BLaER1 treated with 17β-estradiol and CSF1 and Interleukin-3, amounts not matched to agents 10 nM and 100 nM (cell line): ENCODE results near the gene CDYL.

Experiments used
- H3K27ac ChIP-seq, 11 experiments: shearing (Covaris generic); formaldehyde crosslinking; 2 replicates each; pipeline ENCODE4 v1.8.1; 2022
- H3K27me3 ChIP-seq, 11 experiments: shearing (Covaris generic); formaldehyde crosslinking; 2 replicates each; pipeline ENCODE4 v1.8.1; 2022
- H3K36me3 ChIP-seq, 11 experiments: shearing (Covaris generic); formaldehyde crosslinking; 2 replicates each; pipeline ENCODE4 v1.8.1; 2022
- H3K4me1 ChIP-seq, 10 experiments: shearing (Covaris generic); formaldehyde crosslinking; 2 replicates each; pipeline ENCODE4 v1.8.1; 2022
- H3K4me2 ChIP-seq, 11 experiments: shearing (Covaris generic); formaldehyde crosslinking; 2 replicates each; pipeline ENCODE4 v1.8.1; 2022
- H3K4me3 ChIP-seq, 10 experiments: shearing (Covaris generic); formaldehyde crosslinking; 2 replicates each; pipeline ENCODE4 v1.8.1; 2022
- H3K9ac ChIP-seq, 11 experiments: shearing (Covaris generic); formaldehyde crosslinking; 2 replicates each; pipeline ENCODE4 v1.8.1; 2022
- H3K9me3 ChIP-seq, 11 experiments: shearing (Covaris generic); formaldehyde crosslinking; replicated peaks in 1 of 11; 2 replicates each; pipeline ENCODE4 v1.8.1; 2022
- H4K20me1 ChIP-seq, 11 experiments: shearing (Covaris generic); formaldehyde crosslinking; 2 replicates each; pipeline ENCODE4 v1.8.1; 2022
- Cebpa-rat ChIP-seq, 11 experiments: shearing (Covaris generic); IDR thresholded peaks; 2 replicates each; pipeline ENCODE4 v1.8.1; 2022

CDYL gene

DNA sequence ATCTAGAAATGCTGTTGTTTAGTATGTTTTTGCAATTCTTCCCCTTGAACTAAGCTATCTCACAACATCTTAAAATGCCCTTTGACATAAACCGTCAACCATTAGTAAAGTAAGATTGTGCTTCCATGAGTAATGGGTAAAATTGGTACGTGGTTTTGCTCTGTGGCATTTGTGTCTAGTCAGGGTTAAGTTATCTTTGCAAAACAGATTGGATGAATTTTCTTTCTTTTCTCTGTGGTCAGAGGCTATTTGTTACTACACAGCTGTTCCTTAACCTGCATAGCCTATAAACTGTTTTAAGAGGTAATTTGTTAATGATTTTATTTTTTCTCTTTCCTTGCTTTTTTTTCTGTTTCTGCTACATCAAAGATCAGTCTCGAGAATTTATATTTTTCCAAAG is 152.2 kb downstream of the CDYL start:
- H3K4me2 ChIP-seq, result peak overlapping the region in 8 of 11 experiments; percentile 5 to 55 (median 14); a peak in 9 of 22 replicates
- TF ChIP-seq Cebpa-rat (IDR thresholded peaks at IDR 0.05), result no peak
- H3K36me3 ChIP-seq, result peaks cover 0 to 10% (median 0%) of the 10 kb centered on the region in 11 experiments; a peak in 4 of 22 replicates
- H3K9me3 ChIP-seq, result peaks cover 0 to 4% (median 0%) of the 10 kb centered on the region in 11 experiments; a peak in 1 of 22 replicates
- H3K4me3 ChIP-seq, result no peak overlapping the region
- H3K4me1 ChIP-seq, result peaks cover 46 to 85% (median 72%) of the 10 kb centered on the region in 10 experiments
- 0 out of 22 replicates have a peak overlapping the region, but pooled peaks of 1 of the 11 experiments have one; percentile 28 for H3K27ac ChIP-seq
- H3K9ac ChIP-seq, result no peak overlapping the region
- H4K20me1 ChIP-seq, result peaks cover 40 to 99% (median 67%) of the 10 kb centered on the region in 11 experiments
- no peaks in the 10 kb centered on the region for H3K27me3 ChIP-seq

DNA sequence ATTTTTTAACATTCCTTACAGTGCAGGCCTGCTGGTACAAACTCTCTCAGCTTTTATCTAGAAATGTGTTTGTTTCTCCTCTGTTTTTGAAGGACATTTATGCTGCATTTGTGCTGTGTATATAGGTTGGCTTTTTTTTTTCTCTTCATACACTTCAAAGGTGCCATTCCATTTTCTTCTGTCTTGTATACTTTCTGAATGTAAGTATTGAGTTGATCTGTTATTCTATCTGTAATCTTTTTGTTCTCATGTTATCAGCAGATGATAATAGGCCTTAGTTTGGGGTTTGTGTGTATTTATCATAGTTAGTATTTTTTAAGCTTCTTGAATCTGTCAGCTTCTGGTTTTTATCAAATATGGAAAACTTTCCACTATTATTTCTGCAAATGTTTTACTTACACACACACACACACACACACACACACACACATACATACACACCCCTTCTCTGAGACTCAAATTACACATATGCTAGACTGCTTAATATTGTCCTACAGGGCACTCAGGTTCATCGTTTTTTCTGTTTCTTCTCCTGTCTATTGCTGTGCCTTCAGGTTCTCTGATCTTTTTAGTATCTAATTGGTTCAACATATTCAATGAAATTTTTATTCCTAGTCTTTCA is 153.0 kb downstream of the CDYL start:
- peaks cover 48 to 100% (median 73%) of the 10 kb centered on the region in 11 experiments for H4K20me1 ChIP-seq
- H3K4me1 ChIP-seq, result peaks cover 48 to 88% (median 75%) of the 10 kb centered on the region in 10 experiments
- H3K4me2 ChIP-seq, result peak overlapping the region in 1 of 11 experiments; percentile 95; a peak in 1 of 22 replicates
- peaks cover 0 to 10% (median 0%) of the 10 kb centered on the region in 11 experiments; a peak in 3 of 22 replicates for H3K36me3 ChIP-seq
- H3K9ac ChIP-seq, result no peak overlapping the region
- H3K27ac ChIP-seq, result no peak overlapping the region
- no peak for TF ChIP-seq Cebpa-rat (IDR thresholded peaks at IDR 0.05)
- H3K27me3 ChIP-seq, result no peaks in the 10 kb centered on the region
- H3K4me3 ChIP-seq, result no peak overlapping the region
- peaks cover 0 to 4% (median 0%) of the 10 kb centered on the region in 11 experiments; a peak in 1 of 22 replicates for H3K9me3 ChIP-seq

DNA sequence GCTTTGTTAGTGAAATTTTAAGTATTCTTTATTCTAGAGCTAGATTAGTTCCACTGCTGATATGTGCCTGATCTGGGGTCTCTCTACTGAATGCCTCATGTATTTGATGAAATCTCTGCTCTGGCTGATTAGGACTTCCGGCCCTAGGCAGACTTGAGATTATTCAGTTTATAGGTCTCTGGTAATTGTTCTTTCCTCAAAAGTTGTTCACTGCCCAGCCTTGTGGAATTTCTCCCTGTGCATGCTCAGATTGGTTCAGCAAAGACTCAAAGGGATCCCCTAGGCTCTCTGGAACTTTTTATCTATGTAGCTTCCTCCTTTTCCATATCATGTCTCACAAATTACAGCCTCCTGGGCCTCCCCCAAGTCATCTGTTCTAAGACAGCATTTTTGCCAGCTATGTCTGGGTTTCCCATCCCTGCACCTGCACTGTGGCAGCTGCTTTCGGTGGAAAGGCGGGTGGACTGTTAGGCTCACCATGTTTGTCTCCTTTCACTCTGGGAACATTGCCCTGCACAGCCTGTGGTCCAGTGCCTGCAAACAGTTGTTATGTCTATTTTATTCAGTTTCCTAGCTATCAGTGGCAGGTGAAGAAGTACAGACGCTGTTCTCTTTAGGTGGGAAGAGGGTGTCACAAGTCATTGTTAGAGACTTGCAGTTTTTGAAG is 154.0 kb downstream of the CDYL start:
- H3K27ac ChIP-seq, result no peak overlapping the region

DNA sequence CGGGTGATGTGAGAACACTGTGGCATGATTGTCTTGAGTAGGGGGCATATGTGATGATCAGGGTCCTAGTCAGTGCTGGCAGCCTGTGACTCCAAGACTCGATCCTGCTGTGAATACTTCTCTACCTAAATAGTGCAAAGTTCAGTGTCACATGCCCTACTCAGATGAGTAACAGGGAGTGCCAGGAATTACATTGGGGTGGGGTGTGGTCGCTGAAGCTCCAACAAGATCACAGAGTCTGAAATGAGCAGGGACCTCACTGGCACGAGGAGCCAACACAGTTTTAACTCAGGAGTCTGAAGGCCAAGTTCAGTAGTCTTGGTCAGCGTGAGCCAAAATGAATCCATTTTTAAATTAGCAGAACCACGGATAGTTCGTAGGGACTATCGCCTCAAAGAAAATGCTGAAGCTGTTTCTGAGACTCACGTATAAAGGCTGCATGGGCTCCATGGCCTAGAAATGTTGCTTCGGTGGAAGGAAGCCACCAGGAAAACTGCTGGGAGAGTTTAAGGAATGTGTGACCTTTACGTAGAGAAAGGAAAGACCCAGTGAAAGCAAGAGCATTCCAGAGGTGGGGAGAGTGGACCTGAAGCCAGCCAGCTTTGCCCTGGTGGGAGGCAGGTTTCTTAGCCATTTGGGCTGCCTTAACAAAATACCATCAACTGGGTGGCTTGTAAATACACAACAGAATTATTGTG is 155.5 kb downstream of the CDYL start:
- Histone ChIP-seq H3K4me2 (peak overlapping the region; percentile 36 to 95 (median 85)), H3K9ac (no peak overlapping the region), H3K4me1 (peaks cover 70 to 91% (median 82%) of the 10 kb centered on the region in 10 experiments), H4K20me1 (peaks cover 55 to 99% (median 76%) of the 10 kb centered on the region in 11 experiments), H3K27ac (peak overlapping the region in 6 of 11 experiments; percentile 3 to 48 (median 27); a peak in 6 of 22 replicates), H3K27me3 (no peaks in the 10 kb centered on the region), H3K36me3 (peaks cover 0 to 10% (median 0%) of the 10 kb centered on the region in 11 experiments; a peak in 2 of 22 replicates), H3K4me3 (no peak overlapping the region), H3K9me3 (0 out of 22 replicates have a peak, but pooled peaks cover 0 to 3% (median 0%) of the 10 kb centered on the region in 11 experiments)
- TF ChIP-seq Cebpa-rat (IDR thresholded peaks at IDR 0.05), result no peak

More for the DNA sequence above, 154.0 kb downstream of the CDYL start:
- peaks cover 55 to 100% (median 74%) of the 10 kb centered on the region in 11 experiments for H4K20me1 ChIP-seq
- peaks cover 54 to 88% (median 77%) of the 10 kb centered on the region in 10 experiments for H3K4me1 ChIP-seq
- 0 out of 22 replicates have a peak, but pooled peaks cover 0 to 3% (median 0%) of the 10 kb centered on the region in 11 experiments for H3K9me3 ChIP-seq
- TF ChIP-seq Cebpa-rat (IDR thresholded peaks at IDR 0.05), result no peak
- no peaks in the 10 kb centered on the region for H3K27me3 ChIP-seq
- H3K9ac ChIP-seq, result no peak overlapping the region
- H3K36me3 ChIP-seq, result peaks cover 0 to 10% (median 0%) of the 10 kb centered on the region in 11 experiments; a peak in 2 of 22 replicates
- peak overlapping the region in 10 of 11 experiments; percentile 6 to 95 (median 19); a peak in 13 of 22 replicates for H3K4me2 ChIP-seq
- H3K4me3 ChIP-seq, result no peak overlapping the region

DNA sequence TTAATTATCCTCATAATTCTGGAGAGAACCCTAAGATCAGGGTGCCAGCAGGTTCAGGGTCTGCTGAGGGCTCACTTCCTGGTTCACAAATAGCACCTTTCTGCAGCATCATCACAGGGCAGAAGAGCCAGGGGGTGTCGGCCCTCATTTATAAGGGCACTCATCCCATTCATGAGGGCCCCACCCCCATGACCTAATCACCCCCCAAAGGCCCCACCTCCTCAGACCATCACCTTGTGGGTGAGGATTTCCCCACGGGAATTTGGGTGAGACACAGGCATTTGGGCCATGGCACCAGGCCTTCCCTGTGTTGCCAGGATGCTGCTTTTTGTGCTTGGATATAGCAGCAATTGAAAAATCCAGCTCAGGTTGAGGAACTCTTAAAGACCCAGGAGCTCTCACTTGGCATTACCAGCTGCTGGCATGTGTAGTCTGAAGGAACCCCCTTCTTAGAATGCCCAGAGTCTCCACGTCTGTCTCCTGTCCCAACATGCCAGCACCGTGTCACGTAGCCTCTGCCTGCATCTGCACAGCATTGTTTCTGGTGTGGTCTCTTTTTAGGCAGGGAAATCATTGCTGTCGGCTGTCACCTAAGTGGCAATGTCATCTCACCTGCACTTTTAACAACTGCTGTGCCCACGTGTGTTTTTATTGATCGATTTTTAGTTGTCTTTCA is 156.2 kb downstream of the CDYL start:
- peak overlapping the region in 6 of 11 experiments; percentile 3 to 48 (median 29); a peak in 6 of 22 replicates for H3K27ac ChIP-seq
- no peaks in the 10 kb centered on the region for H3K27me3 ChIP-seq
- 0 out of 22 replicates have a peak, but pooled peaks cover 0 to 2% (median 0%) of the 10 kb centered on the region in 11 experiments for H3K9me3 ChIP-seq
- no peak overlapping the region for H3K4me3 ChIP-seq
- H3K4me2 ChIP-seq, result peak overlapping the region; percentile 36 to 95 (median 85)
- TF ChIP-seq Cebpa-rat (IDR thresholded peaks at IDR 0.05), result no peak
- peak overlapping the region in 3 of 11 experiments; percentile 5 to 25 (median 11); a peak in 2 of 22 replicates for H3K9ac ChIP-seq
- peaks cover 1 to 14% (median 5%) of the 10 kb centered on the region in 11 experiments; a peak in 21 of 22 replicates for H3K36me3 ChIP-seq
- peaks cover 71 to 92% (median 83%) of the 10 kb centered on the region in 10 experiments for H3K4me1 ChIP-seq
- peaks cover 61 to 99% (median 82%) of the 10 kb centered on the region in 11 experiments for H4K20me1 ChIP-seq

DNA sequence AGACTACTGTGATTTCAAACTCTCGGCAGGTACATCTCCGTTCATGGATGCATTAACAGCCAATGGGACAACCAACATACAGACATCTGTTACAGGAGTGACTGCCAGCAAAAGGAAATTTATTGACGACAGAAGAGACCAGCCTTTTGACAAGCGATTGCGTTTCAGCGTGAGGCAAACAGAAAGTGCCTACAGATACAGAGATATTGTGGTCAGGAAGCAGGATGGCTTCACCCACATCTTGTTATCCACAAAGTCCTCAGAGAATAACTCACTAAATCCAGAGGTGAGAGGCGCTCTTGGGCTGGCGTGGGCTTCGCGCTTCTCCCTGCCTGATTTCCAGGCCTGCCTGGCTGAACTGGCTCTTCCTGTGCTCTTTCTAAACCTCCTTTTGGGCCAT is 159.3 kb downstream of the CDYL start:
- Histone ChIP-seq H3K27me3 (no peaks in the 10 kb centered on the region), H3K9me3 (no peaks in the 10 kb centered on the region), H3K27ac (peak overlapping the region in 9 of 11 experiments; percentile 52 to 78 (median 72); a peak in 19 of 22 replicates), H3K4me3 (peak overlapping the region in 6 of 10 experiments; percentile 5 to 37 (median 14); a peak in 7 of 20 replicates), H3K4me1 (peaks cover 65 to 72% (median 68%) of the 10 kb centered on the region in 10 experiments), H3K4me2 (peak overlapping the region; percentile 75 to 95 (median 85)), H3K9ac (peak overlapping the region in 10 of 11 experiments; percentile 27 to 74 (median 57); a peak in 17 of 22 replicates), H4K20me1 (peaks cover 47 to 84% (median 71%) of the 10 kb centered on the region in 11 experiments), H3K36me3 (peaks cover 26 to 39% (median 33%) of the 10 kb centered on the region in 11 experiments)
- peak in 2 of 11 experiments; percentile 48 to 78; a peak in 2 of 22 replicates for TF ChIP-seq Cebpa-rat (IDR thresholded peaks at IDR 0.05)

DNA sequence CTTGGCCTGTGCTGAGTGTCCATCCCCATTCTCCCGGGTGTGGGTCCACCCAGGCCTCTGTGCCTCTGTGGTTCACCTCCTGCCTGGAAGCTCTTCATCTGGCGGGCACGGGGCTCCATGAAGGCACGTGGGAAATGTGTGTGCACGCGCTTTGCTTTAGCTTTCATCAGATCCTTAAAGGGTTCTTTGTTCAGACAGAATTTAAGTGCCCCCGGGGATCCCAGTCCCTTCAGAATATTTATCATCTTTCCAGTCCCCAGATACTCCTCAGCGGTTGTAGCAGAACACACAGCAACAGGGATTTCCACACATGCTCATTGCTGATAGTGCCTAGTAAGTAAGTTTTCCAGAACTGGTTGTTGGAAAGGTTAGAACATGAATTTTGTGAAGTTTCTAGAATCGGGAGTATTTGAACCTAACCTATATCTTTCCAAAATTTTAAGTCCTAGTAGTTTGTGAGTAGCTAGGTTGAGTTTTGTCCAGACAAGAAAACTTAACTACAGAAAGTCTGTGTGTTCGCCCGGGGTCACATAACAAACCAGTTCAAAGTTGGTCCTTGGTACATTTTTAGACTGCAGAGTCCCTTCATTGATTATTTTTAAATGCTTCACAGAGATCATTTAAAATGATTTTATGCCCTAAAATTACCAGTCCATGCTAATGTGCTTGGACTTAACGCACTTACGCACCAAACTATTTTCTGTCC is 159.9 kb downstream of the CDYL start:
- Histone ChIP-seq H3K4me1 (peaks cover 61 to 72% (median 69%) of the 10 kb centered on the region in 10 experiments), H4K20me1 (peaks cover 46 to 82% (median 65%) of the 10 kb centered on the region in 11 experiments), H3K36me3 (peaks cover 28 to 45% (median 40%) of the 10 kb centered on the region in 11 experiments), H3K9me3 (no peaks in the 10 kb centered on the region), H3K27me3 (no peaks in the 10 kb centered on the region), H3K9ac (peak overlapping the region; percentile 1 to 74 (median 55); a peak in 19 of 22 replicates), H3K4me2 (peak overlapping the region; percentile 75 to 95 (median 85)), H3K4me3 (peak overlapping the region in 6 of 10 experiments; percentile 5 to 37 (median 14); a peak in 7 of 20 replicates), H3K27ac (peak overlapping the region in 9 of 11 experiments; percentile 52 to 78 (median 72); a peak in 19 of 22 replicates)
- no peak for TF ChIP-seq Cebpa-rat (IDR thresholded peaks at IDR 0.05)
